ENCODE data around the gene SARM1.

SARM1 gene

DNA sequence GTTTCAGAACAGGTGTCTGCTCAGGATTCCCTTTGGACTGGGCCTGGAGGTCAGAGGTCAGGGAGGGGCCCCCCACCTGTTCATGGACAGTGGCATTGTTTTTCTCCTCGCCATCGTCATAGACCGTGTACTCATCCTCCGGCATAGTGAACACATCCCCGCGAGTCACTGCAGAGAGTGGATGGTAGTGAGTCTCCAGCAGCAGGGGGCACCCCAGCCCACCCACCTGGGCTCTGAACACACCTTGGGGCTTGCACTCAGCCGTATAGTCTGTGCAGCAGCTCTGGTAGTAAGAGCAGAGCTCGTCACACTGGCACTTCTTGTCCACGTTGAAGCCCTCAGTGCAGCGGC, 1.8 kb upstream of the SARM1 start:
- no peak for TF ChIP-seq GATA2 (IDR thresholded peaks at IDR 0.05; ENCODE audit: low read depth, low read length)
- TF ChIP-seq GATA3 (IDR thresholded peaks at IDR 0.05; ENCODE audit: low read depth, low read length) = no peak

DNA sequence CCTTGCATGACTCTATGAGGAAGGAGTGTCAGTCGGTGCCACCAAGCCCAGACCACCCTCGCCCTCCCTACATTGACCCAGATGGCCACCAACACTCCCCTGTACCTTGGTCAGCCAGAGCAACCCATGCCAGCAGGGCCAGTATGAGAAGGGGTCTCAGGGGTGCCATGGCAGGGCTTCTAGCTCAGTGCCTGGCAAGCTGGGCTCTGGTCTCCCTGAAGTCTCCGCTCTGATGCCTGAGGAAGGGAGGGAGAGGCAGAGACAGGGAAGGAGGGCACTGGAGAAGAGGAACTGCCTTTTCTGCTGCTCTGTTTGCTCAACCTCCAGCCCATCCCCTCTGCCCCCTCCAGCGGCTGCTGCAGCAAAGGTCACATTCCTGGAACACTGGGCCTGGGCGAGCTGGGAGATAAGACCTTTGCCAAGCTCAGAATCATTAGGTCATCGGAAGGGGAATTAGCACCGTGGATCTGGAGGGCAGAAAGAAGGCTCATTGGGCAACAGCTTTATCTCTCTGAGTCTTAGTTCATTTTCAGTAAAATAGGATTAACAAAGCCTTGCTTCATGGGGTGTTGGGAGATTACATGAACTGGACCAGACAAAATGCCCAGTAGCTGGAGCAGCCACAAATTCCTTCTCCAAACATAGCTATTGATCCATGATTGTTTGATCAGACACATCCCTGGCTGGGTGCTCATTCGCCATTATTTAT, 1.3 kb upstream of the SARM1 start, which contains the start of gene VTN:
TSS of gene VTN (minus strand) at position 273 of the 709 bp plus-strand sequence. CDS start at position 169, 104 bp downstream.
- TF ChIP-seq GATA2 (IDR thresholded peaks at IDR 0.05; ENCODE audit: low read depth, low read length) (peak; percentile 57; the same call in 1 of the 2 replicates), GATA3 (IDR thresholded peaks at IDR 0.05; ENCODE audit: low read depth, low read length) (no peak)

DNA sequence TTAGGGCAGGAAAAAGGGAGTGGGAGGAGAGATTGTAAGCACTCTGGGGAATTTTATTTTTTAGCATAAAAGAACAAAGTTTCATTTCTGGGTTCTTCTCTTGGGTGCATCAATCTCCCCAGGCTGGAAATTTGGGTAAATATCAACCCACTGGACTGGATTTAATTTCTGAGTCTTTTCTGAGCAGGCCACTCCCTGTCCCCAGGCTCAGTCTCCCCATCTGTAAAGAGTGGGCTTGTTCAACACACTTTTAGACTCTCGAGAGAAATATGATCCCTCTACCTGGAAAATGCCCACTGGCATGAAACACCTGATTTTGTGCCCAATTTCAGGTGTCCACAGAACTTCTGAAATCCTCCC, 770 bp upstream of the SARM1 start:
- TF ChIP-seq GATA3 (IDR thresholded peaks at IDR 0.05; ENCODE audit: low read depth, low read length) (no peak), GATA2 (IDR thresholded peaks at IDR 0.05; ENCODE audit: low read depth, low read length) (no peak)

DNA sequence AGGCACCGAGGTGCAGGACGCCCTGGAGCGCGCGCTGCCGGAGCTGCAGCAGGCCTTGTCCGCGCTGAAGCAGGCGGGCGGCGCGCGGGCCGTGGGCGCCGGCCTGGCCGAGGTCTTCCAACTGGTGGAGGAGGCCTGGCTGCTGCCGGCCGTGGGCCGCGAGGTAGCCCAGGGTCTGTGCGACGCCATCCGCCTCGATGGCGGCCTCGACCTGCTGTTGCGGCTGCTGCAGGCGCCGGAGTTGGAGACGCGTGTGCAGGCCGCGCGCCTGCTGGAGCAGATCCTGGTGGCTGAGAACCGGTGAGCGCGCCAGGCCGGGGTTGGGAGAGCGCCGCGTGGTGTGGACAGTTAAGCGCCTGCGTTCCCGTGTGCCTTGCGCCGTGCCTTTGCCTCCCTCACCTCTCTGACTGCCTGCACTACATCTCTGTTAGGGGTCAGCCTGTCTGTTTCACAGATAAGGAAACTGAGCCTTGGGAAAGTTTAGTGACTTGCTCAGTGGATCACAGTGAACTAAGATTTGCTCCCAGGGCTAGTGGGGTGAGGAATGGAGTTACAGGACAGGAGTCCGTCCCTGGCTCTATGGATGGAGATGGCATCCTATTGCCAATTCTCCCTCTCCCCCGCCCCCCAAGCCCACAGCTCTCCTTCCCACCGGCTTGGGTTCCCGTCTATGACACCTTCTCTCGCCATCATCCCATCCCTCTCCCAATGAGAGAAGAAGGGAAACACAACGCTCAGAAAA, 880 bp downstream of the SARM1 start:
- TF ChIP-seq GATA2 (IDR thresholded peaks at IDR 0.05; ENCODE audit: low read depth, low read length) = no peak
- no peak for TF ChIP-seq GATA3 (IDR thresholded peaks at IDR 0.05; ENCODE audit: low read depth, low read length)

DNA sequence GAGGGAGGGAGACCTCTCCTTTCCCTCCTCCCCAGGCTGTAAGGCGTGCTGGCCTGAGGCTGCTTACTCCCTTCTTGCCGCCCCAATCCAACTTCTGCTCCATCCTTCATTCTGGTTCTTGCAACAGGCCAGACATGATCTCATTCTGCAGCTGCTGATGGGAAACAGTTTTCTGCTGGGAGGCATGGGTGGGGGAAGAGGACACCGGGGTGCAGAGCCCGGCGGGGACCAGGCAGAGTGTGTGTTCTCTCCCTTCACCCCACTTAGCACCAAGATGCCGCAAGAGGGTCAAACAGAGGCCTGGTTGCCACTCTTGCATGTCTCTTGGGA, 1.4 kb downstream of the SARM1 start:
- TF ChIP-seq GATA2 (IDR thresholded peaks at IDR 0.05; ENCODE audit: low read depth, low read length) = no peak
- no peak for TF ChIP-seq GATA3 (IDR thresholded peaks at IDR 0.05; ENCODE audit: low read depth, low read length)

DNA sequence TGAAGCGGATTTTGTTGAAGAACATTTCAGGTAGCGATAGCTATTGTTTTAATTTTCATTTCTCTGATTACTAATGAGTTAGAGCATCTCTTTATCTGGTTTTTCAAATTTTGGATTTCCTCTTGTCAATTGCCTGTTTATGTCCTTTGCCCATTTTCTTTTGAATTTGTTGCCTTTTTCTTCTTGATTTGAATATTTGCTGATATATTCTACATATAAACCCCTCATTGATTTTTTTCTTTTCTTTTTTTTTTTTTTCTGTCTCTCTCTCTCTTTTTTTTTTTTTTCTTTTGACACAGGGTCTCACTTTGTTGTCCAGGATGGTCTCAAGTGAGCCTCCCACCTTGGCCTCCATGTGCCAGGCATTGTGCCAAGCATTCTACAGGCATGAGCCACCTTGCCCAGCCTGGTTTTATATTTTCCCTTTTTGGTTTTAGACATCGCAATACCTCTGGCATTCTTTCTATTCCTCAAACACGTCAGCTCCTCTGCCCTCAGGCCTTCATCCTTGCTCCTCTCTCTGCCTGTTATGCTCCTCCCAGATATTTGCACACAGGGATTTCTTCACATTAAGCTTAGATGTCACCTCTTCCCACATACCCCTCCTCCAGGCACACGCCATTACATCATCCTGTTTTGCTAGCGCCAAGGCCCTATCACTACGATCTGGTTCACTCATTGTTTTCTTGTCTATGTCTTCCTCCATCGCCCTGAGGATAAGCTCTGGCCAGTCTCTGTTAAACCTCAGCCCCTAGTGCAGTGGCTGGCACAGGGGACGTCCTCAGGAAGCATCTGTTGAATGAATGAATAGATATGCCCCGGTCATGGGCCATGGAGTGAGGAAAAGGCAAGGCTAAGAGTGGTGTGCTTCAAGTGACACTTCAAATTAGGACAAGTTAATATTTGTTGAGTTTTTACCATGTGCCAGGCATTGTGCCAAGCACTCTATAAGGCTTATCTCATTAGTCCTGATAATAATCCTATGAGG, 8.6 kb downstream of the SARM1 start:
- TF ChIP-seq GATA2 (IDR thresholded peaks at IDR 0.05; ENCODE audit: low read depth, low read length) (peak; percentile 73), GATA3 (IDR thresholded peaks at IDR 0.05; ENCODE audit: low read depth, low read length) (peak; percentile 56; the same call in 1 of the 2 replicates)

DNA sequence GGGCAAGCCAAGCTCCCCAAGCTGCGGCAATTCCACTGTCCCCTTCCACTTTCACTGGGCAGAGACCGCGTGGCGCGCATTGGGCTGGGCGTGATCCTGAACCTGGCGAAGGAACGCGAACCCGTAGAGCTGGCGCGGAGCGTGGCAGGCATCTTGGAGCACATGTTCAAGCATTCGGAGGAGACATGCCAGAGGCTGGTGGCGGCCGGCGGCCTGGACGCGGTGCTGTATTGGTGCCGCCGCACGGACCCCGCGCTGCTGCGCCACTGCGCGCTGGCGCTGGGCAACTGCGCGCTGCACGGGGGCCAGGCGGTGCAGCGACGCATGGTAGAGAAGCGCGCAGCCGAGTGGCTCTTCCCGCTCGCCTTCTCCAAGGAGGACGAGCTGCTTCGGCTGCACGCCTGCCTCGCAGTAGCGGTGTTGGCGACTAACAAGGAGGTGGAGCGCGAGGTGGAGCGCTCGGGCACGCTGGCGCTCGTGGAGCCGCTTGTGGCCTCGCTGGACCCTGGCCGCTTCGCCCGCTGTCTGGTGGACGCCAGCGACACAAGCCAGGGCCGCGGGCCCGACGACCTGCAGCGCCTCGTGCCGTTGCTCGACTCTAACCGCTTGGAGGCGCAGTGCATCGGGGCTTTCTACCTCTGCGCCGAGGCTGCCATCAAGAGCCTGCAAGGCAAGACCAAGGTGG, 9.8 kb downstream of the SARM1 start:
- TF ChIP-seq GATA3 (IDR thresholded peaks at IDR 0.05; ENCODE audit: low read depth, low read length) = no peak

DNA sequence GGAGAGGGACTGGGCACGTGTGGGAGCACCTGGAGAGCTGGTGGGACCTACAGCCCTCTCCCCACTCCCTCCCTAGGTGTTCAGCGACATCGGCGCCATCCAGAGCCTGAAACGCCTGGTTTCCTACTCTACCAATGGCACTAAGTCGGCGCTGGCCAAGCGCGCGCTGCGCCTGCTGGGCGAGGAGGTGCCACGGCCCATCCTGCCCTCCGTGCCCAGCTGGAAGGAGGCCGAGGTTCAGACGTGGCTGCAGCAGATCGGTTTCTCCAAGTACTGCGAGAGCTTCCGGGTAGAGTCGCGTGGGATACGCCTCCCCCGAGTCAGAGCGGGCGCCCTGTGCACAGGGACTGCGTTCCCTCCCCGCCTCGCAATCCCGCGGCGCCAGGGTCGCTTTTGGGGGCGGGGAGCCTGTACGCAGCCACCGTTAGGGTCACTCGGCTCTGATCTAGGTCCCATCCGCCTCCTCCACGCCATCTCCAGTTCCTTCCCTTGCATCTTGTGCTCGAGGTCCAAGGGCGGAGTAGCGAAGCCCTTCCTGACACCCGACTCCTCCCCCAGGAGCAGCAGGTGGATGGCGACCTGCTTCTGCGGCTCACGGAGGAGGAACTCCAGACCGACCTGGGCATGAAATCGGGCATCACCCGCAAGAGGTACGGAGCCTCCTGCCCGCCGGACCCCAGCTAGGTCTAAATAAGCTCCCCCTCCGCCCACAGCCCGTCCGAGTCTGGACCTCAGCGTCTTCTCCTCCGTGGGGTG, 13.0 kb downstream of the SARM1 start:
- TF ChIP-seq GATA2 (IDR thresholded peaks at IDR 0.05; ENCODE audit: low read depth, low read length) = no peak
- no peak for TF ChIP-seq GATA3 (IDR thresholded peaks at IDR 0.05; ENCODE audit: low read depth, low read length)

DNA sequence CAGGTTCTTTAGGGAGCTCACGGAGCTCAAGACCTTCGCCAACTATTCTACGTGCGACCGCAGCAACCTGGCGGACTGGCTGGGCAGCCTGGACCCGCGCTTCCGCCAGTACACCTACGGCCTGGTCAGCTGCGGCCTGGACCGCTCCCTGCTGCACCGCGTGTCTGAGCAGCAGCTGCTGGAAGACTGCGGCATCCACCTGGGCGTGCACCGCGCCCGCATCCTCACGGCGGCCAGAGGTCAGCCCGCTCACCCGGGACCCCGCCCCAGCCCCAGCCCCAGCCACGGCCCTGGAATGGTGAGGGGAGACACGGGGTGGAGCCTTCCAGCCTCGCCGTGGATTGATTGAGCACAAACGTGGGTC, 13.5 kb downstream of the SARM1 start:
- TF ChIP-seq GATA3 (IDR thresholded peaks at IDR 0.05; ENCODE audit: low read depth, low read length) (no peak), GATA2 (IDR thresholded peaks at IDR 0.05; ENCODE audit: low read depth, low read length) (no peak)

DNA sequence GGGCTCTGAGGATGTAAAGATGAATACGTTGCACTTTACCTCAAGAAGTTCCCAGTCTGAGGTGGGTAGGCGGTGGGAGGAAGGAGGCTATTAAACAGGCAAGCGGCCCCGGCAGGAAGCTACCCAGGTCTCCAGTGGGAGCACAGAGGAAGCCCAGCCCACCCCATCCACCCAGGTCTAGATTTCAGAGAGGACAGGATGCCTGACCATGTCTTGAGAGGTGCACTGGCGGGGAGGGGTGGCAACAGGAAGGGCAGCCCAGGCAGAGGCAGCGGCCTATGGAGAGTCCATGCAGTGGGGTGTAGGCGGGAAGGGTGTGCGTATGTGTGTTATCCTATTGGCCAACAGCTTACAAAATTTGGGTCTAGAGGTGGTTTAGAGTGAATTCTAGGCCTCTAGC, 13.9 kb downstream of the SARM1 start:
- TF ChIP-seq GATA2 (IDR thresholded peaks at IDR 0.05; ENCODE audit: low read depth, low read length) = no peak
- TF ChIP-seq GATA3 (IDR thresholded peaks at IDR 0.05; ENCODE audit: low read depth, low read length) = no peak

DNA sequence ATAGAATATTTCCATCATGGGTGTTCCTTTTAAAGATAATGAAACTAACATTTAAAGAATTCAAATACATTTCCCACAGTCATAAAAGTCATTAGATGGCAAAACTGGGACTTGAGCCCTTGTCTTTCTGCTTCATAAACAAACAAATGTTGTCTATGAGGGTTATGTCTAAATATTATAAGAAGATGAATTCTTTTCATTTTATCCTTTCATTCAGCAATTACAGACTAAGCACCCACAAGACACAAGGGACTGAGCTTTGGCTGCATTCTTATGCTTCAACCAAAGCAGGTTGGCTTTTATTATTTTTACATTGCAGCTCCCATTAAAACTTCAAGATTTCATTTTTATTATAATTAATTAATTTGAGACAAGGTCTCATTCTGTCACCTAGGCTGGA, 14.9 kb downstream of the SARM1 start:
- TF ChIP-seq GATA3 (IDR thresholded peaks at IDR 0.05; ENCODE audit: low read depth, low read length) = no peak
- no peak for TF ChIP-seq GATA2 (IDR thresholded peaks at IDR 0.05; ENCODE audit: low read depth, low read length)

DNA sequence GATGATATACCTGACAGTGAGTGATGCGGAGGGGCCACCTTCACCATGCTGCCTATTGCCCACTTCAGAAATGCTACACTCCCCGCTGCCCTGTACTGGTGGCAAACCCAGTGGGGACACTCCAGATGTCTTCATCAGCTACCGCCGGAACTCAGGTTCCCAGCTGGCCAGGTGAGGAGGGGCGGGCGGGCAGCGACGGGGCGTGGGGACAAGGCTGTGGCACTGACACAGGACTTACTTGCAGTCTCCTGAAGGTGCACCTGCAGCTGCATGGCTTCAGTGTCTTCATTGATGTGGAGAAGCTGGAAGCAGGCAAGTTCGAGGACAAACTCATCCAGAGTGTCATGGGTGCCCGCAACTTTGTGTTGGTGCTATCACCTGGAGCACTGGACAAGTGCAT, 16.6 kb downstream of the SARM1 start:
- TF ChIP-seq GATA2 (IDR thresholded peaks at IDR 0.05; ENCODE audit: low read depth, low read length) (no peak), GATA3 (IDR thresholded peaks at IDR 0.05; ENCODE audit: low read depth, low read length) (no peak)

DNA sequence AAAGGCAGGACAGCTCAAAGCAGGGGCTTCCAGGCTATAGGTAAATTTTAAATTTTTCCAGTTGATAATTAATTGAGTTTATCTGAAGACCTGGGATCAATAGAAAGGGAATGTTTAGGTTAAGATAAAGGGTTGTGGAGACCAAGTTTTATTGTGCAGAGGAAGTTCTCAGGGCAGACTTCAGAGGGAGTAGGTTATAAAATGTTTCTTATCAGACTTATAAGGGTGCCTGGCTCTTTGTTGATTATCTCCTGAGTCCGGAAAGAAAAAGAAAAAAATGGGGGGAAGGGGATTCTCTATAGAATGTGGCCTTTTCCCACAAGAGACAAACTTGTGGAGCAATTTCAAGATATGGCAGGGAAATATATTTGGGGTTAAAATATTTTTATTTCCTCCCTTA, 18.6 kb downstream of the SARM1 start:
- no peak for TF ChIP-seq GATA2 (IDR thresholded peaks at IDR 0.05; ENCODE audit: low read depth, low read length)
- no peak for TF ChIP-seq GATA3 (IDR thresholded peaks at IDR 0.05; ENCODE audit: low read depth, low read length)
